H1 (cell line): ENCODE data around the gene TRAPPC2. TPM values are rescaled to one million over a fixed set of nuclear protein-coding genes. Genes with fewer than 3 reads are reported as not detected.

Experiments used
- CTCF ChIA-PET: fragments of 300-600 bp; sonication (Branson Sonifier 250); formaldehyde crosslinking; loops from one replicate; lab custom pipeline; 2021; ENCODE audit not compliant: partially characterized antibody; lab: Charles Lee
- POLR2A ChIA-PET: fragments of 300-600 bp; sonication (Branson Sonifier 250); formaldehyde crosslinking; loops from one replicate; lab custom pipeline; 2021; ENCODE audit warnings: inconsistent platforms; ENCODE audit not compliant: partially characterized antibody; lab: Charles Lee
- DNase-seq, 2 experiments: peaks; one replicate each; pipeline versions ENCODE4 v3.0.0 to v3.0.0-alpha.2; 2010 to 2022; ENCODE audit warnings: low spot score in 2 of 2, low read depth in 1 of 2, mixed read lengths in 1 of 2
- FAIRE-seq: peaks from 2 replicates; lab custom pipeline; 2011; peaks lifted over from hg19 to GRCh38; lab: Jason Lieb, UNC
- H2AFZ ChIP-seq: 2 replicates; pipeline ENCODE4 v1.8.1; 2012; ENCODE audit warnings: low read length, inconsistent platforms
- H2AK5ac ChIP-seq: 2 replicates; pipeline ENCODE4 v1.6.1; 2013; ENCODE audit warnings: low read depth, low read length
- H2BK120ac ChIP-seq: replicated peaks from 2 replicates; pipeline ENCODE3; 2013; ENCODE audit warnings: low read depth, low read length, inconsistent platforms
- H2BK12ac ChIP-seq: 2 replicates; pipeline ENCODE4 v1.6.1; 2013; ENCODE audit warnings: low read depth, low read length
- H2BK15ac ChIP-seq: 2 replicates; pipeline ENCODE4 v1.6.1; 2013; ENCODE audit warnings: low read length
- H2BK20ac ChIP-seq: 2 replicates; pipeline ENCODE4 v1.6.1; 2013; ENCODE audit warnings: low read length
- H2BK5ac ChIP-seq: 2 replicates; pipeline ENCODE4 v1.6.1; 2013; ENCODE audit warnings: low read depth, low read length
- H3K14ac ChIP-seq: 2 replicates; pipeline ENCODE4 v1.6.1; 2013; ENCODE audit warnings: inconsistent platforms; ENCODE audit not compliant: insufficient read length
- H3K18ac ChIP-seq: 2 replicates; pipeline ENCODE4 v1.6.1; 2013; ENCODE audit warnings: low read length; ENCODE audit errors: extremely low read depth
- H3K23ac ChIP-seq: 2 replicates; pipeline ENCODE4 v1.6.1; 2013; ENCODE audit warnings: inconsistent platforms; ENCODE audit not compliant: insufficient read length
- H3K23me2 ChIP-seq: 2 replicates; pipeline ENCODE4 v1.6.1; 2013; ENCODE audit warnings: low read depth, low read length
- H3K27ac ChIP-seq: 2 replicates; pipeline ENCODE4 v1.6.1; 2011; ENCODE audit warnings: low read depth, low read length, inconsistent platforms
- H3K27me3 ChIP-seq, 4 experiments: replicated peaks in 1 of 4; 1 replicate in 1 of 4; 2 replicates in 3 of 4; pipeline versions ENCODE4 v1.6.1 to v1.8.1; 2011 to 2013; ENCODE audit warnings: low read length in 3 of 4, mild to moderate bottlenecking in 3 of 4, inconsistent platforms in 2 of 4, mixed read lengths in 2 of 4, moderate library complexity in 1 of 4; ENCODE audit not compliant: control insufficient read depth in 3 of 4, insufficient read depth in 3 of 4; ENCODE audit errors: extremely low read depth in 1 of 4
- H3K36me3 ChIP-seq, 4 experiments: 2 replicates each; pipeline versions ENCODE4 v1.6.1 to v1.8.1; 2011 to 2013; ENCODE audit warnings: mild to moderate bottlenecking in 4 of 4, low read length in 3 of 4, moderate library complexity in 2 of 4, control low read depth in 1 of 4, inconsistent platforms in 1 of 4; ENCODE audit not compliant: insufficient read depth in 4 of 4, control insufficient read depth in 2 of 4
- H3K4ac ChIP-seq: replicated peaks from 2 replicates; pipeline ENCODE3; 2013; ENCODE audit warnings: low read length, low read depth, mixed read lengths, inconsistent platforms; ENCODE audit not compliant: insufficient read length
- H3K4me1 ChIP-seq, 4 experiments: replicated peaks in 1 of 4; 1 replicate in 1 of 4; 2 replicates in 3 of 4; pipeline versions ENCODE4 v1.6.1 to v1.8.1; 2011 to 2013; ENCODE audit warnings: low read length in 3 of 4, inconsistent platforms in 2 of 4, mixed read lengths in 1 of 4; ENCODE audit not compliant: insufficient read depth in 4 of 4, control insufficient read depth in 3 of 4
- H3K4me2 ChIP-seq, 2 experiments: 2 replicates each; pipeline versions ENCODE4 v1.6.1 to v1.8.1; 2011 to 2013; ENCODE audit warnings: low read depth in 2 of 2, low read length in 2 of 2, control low read depth in 1 of 2, inconsistent platforms in 1 of 2, mild to moderate bottlenecking in 1 of 2; ENCODE audit not compliant: insufficient read depth in 1 of 2
- H3K4me3 ChIP-seq, 4 experiments: fragments of 200-600, 300-600 bp in 1 of 4; sonication (generic), shearing (Covaris generic), sonication (Bioruptor Twin) in 1 of 4; 2 replicates each; pipeline versions ENCODE4 v1.5.1 to v1.8.1; 2011 to 2016; ENCODE audit warnings: low read length in 4 of 4, low read depth in 3 of 4, control low read depth in 2 of 4, inconsistent platforms in 2 of 4, mild to moderate bottlenecking in 2 of 4, mixed read lengths in 1 of 4, moderate library complexity in 1 of 4; ENCODE audit not compliant: insufficient read depth in 2 of 4; ENCODE audit errors: extremely low read depth in 1 of 4
- H3K56ac ChIP-seq: replicated peaks from 2 replicates; pipeline ENCODE3; 2013; ENCODE audit warnings: low read depth, mild to moderate bottlenecking, mixed read lengths, low read length, inconsistent platforms; ENCODE audit not compliant: insufficient read length
- H3K79me1 ChIP-seq: 2 replicates; pipeline ENCODE4 v1.6.1; 2013; ENCODE audit warnings: low read depth, low read length, control low read depth
- H3K79me2 ChIP-seq, 2 experiments: 2 replicates each; pipeline versions ENCODE4 v1.6.1 to v1.8.1; 2012 to 2013; ENCODE audit warnings: low read length in 2 of 2, mild to moderate bottlenecking in 2 of 2, inconsistent platforms in 1 of 2; ENCODE audit not compliant: insufficient read depth in 2 of 2, control insufficient read depth in 1 of 2
- H3K9ac ChIP-seq, 4 experiments: replicated peaks in 1 of 4; 1 replicate in 1 of 4; 2 replicates in 3 of 4; pipeline versions ENCODE4 v1.6.1 to v1.8.1; 2011 to 2013; ENCODE audit warnings: low read depth in 3 of 4, low read length in 3 of 4, control low read depth in 2 of 4, mild to moderate bottlenecking in 2 of 4, moderate library complexity in 2 of 4, inconsistent platforms in 1 of 4; ENCODE audit errors: extremely low read depth in 1 of 4
- H3K9me3 ChIP-seq, 2 experiments: 2 replicates each; pipeline versions ENCODE4 v1.6.1 to v1.8.1; 2012 to 2013; ENCODE audit warnings: mild to moderate bottlenecking in 2 of 2, moderate library complexity in 2 of 2, control low read depth in 1 of 2, inconsistent platforms in 1 of 2, low read depth in 1 of 2, low read length in 1 of 2, mixed read lengths in 1 of 2; ENCODE audit not compliant: insufficient read depth in 2 of 2
- H4K20me1 ChIP-seq, 2 experiments: replicated peaks in 1 of 2; 2 replicates each; pipeline versions ENCODE3 to v1.8.1; 2011 to 2013; ENCODE audit warnings: inconsistent platforms in 2 of 2, low read length in 2 of 2, mild to moderate bottlenecking in 1 of 2; ENCODE audit not compliant: insufficient read depth in 2 of 2, control insufficient read depth in 1 of 2
- H4K5ac ChIP-seq: 2 replicates; pipeline ENCODE4 v1.6.1; 2013; ENCODE audit warnings: low read length, low read depth, mixed read lengths, inconsistent platforms; ENCODE audit not compliant: insufficient read length
- H4K8ac ChIP-seq: 2 replicates; pipeline ENCODE4 v1.8.0; 2013; ENCODE audit warnings: mild to moderate bottlenecking, moderate library complexity, low read length, inconsistent platforms; ENCODE audit not compliant: insufficient read depth; ENCODE audit errors: extremely low read depth
- H4K91ac ChIP-seq: replicated peaks from 2 replicates; pipeline ENCODE3; 2013; ENCODE audit warnings: low read length, mixed read lengths, inconsistent platforms; ENCODE audit not compliant: insufficient read length
- BACH1 ChIP-seq: IDR thresholded peaks from 2 replicates; pipeline ENCODE4 v1.6.1; 2012; ENCODE audit warnings: low read length, improper control_type of control experiment
- BRCA1 ChIP-seq: IDR thresholded peaks from 2 replicates; pipeline ENCODE4 v1.6.1; 2012; ENCODE audit warnings: low read depth, low read length, improper control_type of control experiment
- CTCF ChIP-seq, 3 experiments: IDR thresholded peaks; 1 replicate in 2 of 3; 2 replicates in 1 of 3; pipeline versions ENCODE4 v1.5.1 to v1.6.1; 2011; ENCODE audit warnings: low read length in 3 of 3, mild to moderate bottlenecking in 3 of 3, inconsistent platforms in 2 of 3, low read depth in 1 of 3, moderate library complexity in 1 of 3; ENCODE audit not compliant: insufficient read depth in 1 of 3; ENCODE audit errors: control extremely low read depth in 1 of 3
- EP300 ChIP-seq, 2 experiments: IDR thresholded peaks; 1 replicate in 1 of 2; 2 replicates in 1 of 2; pipeline ENCODE4 v1.6.1; 2011 to 2012; ENCODE audit warnings: low read depth in 2 of 2, low read length in 2 of 2, mild to moderate bottlenecking in 2 of 2, borderline replicate concordance in 1 of 2, inconsistent platforms in 1 of 2, moderate library complexity in 1 of 2
- HDAC2 ChIP-seq, 2 experiments: fragments of 300-600 bp in 1 of 2; sonication (generic) in 1 of 2; IDR thresholded peaks; 2 replicates each; pipeline ENCODE4 v1.6.1; 2011 to 2012; ENCODE audit warnings: low read depth in 2 of 2, low read length in 2 of 2, mild to moderate bottlenecking in 2 of 2, moderate library complexity in 2 of 2, borderline replicate concordance in 1 of 2, inconsistent platforms in 1 of 2
- KDM4A ChIP-seq: IDR thresholded peaks from one replicate; pipeline ENCODE4 v1.7.1; 2012; ENCODE audit warnings: low read depth, mild to moderate bottlenecking, moderate library complexity, low read length, inconsistent platforms; ENCODE audit not compliant: severe bottlenecking
- POU5F1 ChIP-seq: IDR thresholded peaks from 2 replicates; pipeline ENCODE4 v1.6.1; 2011; ENCODE audit warnings: low read depth, mild to moderate bottlenecking, low read length, moderate library complexity
- RFX5 ChIP-seq: IDR thresholded peaks from 2 replicates; pipeline ENCODE4 v1.6.1; 2011; ENCODE audit warnings: low read depth, low read length, improper control_type of control experiment, borderline replicate concordance
- polyA plus RNA-seq, 7 experiments: library from polyadenylated mRNA; depleted of rRNA in 3 of 7; stranded (reverse) in 5 of 7; unstranded in 2 of 7; fragments of >200 nt in 5 of 7; fragments of 200-250 nt in 2 of 7; gene quantifications; 1 replicate in 5 of 7; 2 replicates in 1 of 7; 4 replicates in 1 of 7; pipeline versions ENCODE4 v1.2.1 to v1.2.3, GENCODE V29; 2011 to 2013; ENCODE audit warnings: missing spikeins in 2 of 7, mixed read lengths in 2 of 7
- total RNA-seq: library from RNA; stranded (reverse); fragmentation: NEBNext Ultra II Directional; extraction: Animal tissue kit (Norgen Biotek cat#: 25700); gene quantifications from 2 replicates; pipeline ENCODE4 v1.2.1, GENCODE V29; 2021

TRAPPC2 gene
- total and polyA plus RNA-seq, 2 of the 8 experiments (the other 6 are each of a cell fraction or from before 2014, with no cell fraction given), result 6.7 to 10.8 TPM

- H3K23me2 ChIP-seq, result no peaks in the 10 kb centered on the region
- no peak overlapping the region for H4K5ac ChIP-seq
- no peak overlapping the region for H3K4me3 ChIP-seq
- H2AK5ac ChIP-seq, result no peak overlapping the region
- H2BK5ac ChIP-seq, result no peak overlapping the region
- H3K56ac ChIP-seq, result no peak overlapping the region
- H2BK12ac ChIP-seq, result no peak overlapping the region
- H2AFZ ChIP-seq, result no peak overlapping the region
- no peak overlapping the region for H2BK15ac ChIP-seq
- FAIRE-seq (no peak), DNase-seq (no peak)
- ChIA-PET CTCF (no interaction called here), POLR2A (no interaction called here)
- no peaks in the 10 kb centered on the region for H4K20me1 ChIP-seq
- H3K4ac ChIP-seq, result no peak overlapping the region
- H3K14ac ChIP-seq, result no peak overlapping the region
- no peak overlapping the region for H3K9ac ChIP-seq
- H3K36me3 ChIP-seq, result no peaks in the 10 kb centered on the region
- no peak overlapping the region for H2BK120ac ChIP-seq
- no peak overlapping the region for H3K23ac ChIP-seq
- H3K4me1 ChIP-seq, result no peaks in the 10 kb centered on the region
- no peaks in the 10 kb centered on the region for H3K27me3 ChIP-seq
- no peaks in the 10 kb centered on the region for H3K9me3 ChIP-seq
- no peaks in the 10 kb centered on the region for H3K79me1 ChIP-seq
- TF ChIP-seq BRCA1 (no peak), EP300 (IDR thresholded peaks at IDR 0.05; ENCODE audit: borderline replicate concordance in 1 of 2, low read depth in 2 of 2, low read length in 2 of 2) (no peak), RFX5 (no peak), POU5F1 (no peak), BACH1 (no peak), KDM4A (no peak), CTCF (IDR thresholded peaks at IDR 0.05; ENCODE audit: control extremely low read depth in 1 of 3, insufficient read depth in 1 of 3, low read depth in 1 of 3, low read length in 3 of 3) (no peak), HDAC2 (IDR thresholded peaks at IDR 0.05; ENCODE audit: borderline replicate concordance in 1 of 2, low read depth in 2 of 2, low read length in 2 of 2) (no peak)
- H2BK20ac ChIP-seq, result no peak overlapping the region
- H3K18ac ChIP-seq, result no peak overlapping the region
- H4K91ac ChIP-seq, result no peak overlapping the region
- H3K27ac ChIP-seq, result no peak overlapping the region
- no peaks in the 10 kb centered on the region for H3K79me2 ChIP-seq
- no peak overlapping the region for H3K4me2 ChIP-seq
- no peak overlapping the region for H4K8ac ChIP-seq
These were observed 57.5 kb downstream of the TRAPPC2 start for GRCh38 chrX:13676885-13677284.
